T-helper 1 cell treated with Interleukin-12 subunit alpha and Interleukin-12 subunit beta and Interleukin-4 antibody, amounts not matched to agents 30 μg/mL and 1 μg/mL, for 36 hours (primary cell): Measurements from ENCODE around the gene MCTP2.

Experiments
- H3K27ac Mint-ChIP-seq: one replicate; pipeline ENCODE4 v1.8.0; 2021; ENCODE audit warnings: mild to moderate bottlenecking, mixed read lengths
- H3K27me3 Mint-ChIP-seq: one replicate; pipeline ENCODE4 v1.8.0; 2021; ENCODE audit warnings: low read depth, mixed read lengths
- H3K36me3 Mint-ChIP-seq: one replicate; pipeline ENCODE4 v1.8.0; 2021; ENCODE audit warnings: low read depth, mixed read lengths
- H3K4me1 Mint-ChIP-seq: one replicate; pipeline ENCODE4 v1.8.0; 2021; ENCODE audit warnings: low read depth, mixed read lengths
- H3K4me3 Mint-ChIP-seq: one replicate; pipeline ENCODE4 v1.8.0; 2021; ENCODE audit warnings: mild to moderate bottlenecking, moderate library complexity, mixed read lengths
- H3K9me3 Mint-ChIP-seq: one replicate; pipeline ENCODE4 v1.8.0; 2021; ENCODE audit warnings: mixed read lengths

Gene MCTP2

DNA sequence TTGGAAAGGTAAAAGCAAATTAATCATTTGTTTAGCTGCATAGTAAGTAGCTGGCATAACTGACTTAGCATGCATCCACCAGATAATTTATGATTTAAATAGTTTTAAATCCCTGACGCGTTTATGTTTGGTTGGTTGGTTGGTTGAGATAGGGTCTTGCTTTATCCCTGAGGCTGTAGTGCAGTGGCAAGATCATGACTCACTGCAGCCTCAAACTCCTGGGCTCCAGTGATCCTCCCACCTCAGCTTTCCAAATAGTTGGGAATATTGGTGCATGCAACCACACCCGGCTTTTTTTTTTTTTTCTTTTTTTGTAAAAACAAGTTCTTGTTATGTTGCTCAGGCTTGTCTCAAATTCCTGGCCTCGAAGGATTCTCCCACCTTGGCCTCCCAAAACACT is 263.4 kb downstream of the MCTP2 start:
- no peaks in the 10 kb centered on the region for H3K9me3 Mint-ChIP-seq
- no peaks in the 10 kb centered on the region for H3K4me1 Mint-ChIP-seq
- H3K4me3 Mint-ChIP-seq, result no peak overlapping the region
- H3K27me3 Mint-ChIP-seq, result peaks cover 23% of the 10 kb centered on the region
- H3K36me3 Mint-ChIP-seq, result no peaks in the 10 kb centered on the region
- no peak overlapping the region for H3K27ac Mint-ChIP-seq

DNA sequence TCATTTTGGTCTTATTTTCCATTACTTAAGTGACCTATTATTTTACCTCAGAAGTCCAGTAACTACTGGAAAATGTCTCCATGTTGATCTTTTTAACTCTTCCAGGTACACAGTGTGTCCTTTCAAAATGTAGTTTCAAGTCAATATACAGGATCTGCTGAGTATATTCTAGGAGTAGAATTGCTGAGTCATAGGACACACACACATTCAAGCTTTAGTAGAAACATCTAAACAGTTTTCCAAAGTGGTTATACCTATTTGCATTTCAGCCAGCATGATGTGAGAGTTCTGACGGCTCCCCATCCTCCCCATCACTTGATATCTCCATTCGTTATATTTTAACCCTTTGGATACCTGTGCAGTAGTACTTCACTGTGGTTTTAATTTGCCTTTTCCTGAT is 271.9 kb downstream of the MCTP2 start:
- no peaks in the 10 kb centered on the region for H3K36me3 Mint-ChIP-seq
- no peak overlapping the region for H3K4me3 Mint-ChIP-seq
- no peaks in the 10 kb centered on the region for H3K4me1 Mint-ChIP-seq
- H3K27ac Mint-ChIP-seq, result no peak overlapping the region
- H3K9me3 Mint-ChIP-seq, result no peaks in the 10 kb centered on the region
- H3K27me3 Mint-ChIP-seq, result peaks cover 10% of the 10 kb centered on the region

DNA sequence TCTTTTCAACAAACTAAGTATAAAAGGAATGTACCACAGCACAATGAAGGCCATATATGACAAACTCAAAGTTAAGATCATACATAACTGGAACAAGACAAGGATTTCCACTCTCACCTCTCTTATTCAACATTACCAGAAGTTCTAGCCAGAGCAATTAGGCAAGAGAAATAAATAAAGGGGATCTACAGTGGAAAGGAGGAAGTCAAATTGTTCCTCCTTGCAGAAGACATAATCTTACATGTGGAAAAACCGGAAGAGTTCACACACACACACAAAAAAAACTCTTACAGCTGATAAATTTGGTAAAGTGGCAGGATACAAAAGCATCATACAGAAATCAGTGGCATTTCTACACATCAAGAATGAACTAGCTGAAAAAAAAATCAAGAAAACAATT is 277.9 kb downstream of the MCTP2 start:
- Mint-ChIP-seq H3K4me3 (no peak overlapping the region), H3K36me3 (no peaks in the 10 kb centered on the region), H3K9me3 (no peaks in the 10 kb centered on the region), H3K4me1 (no peaks in the 10 kb centered on the region), H3K27me3 (peaks cover 19% of the 10 kb centered on the region), H3K27ac (no peak overlapping the region)

DNA sequence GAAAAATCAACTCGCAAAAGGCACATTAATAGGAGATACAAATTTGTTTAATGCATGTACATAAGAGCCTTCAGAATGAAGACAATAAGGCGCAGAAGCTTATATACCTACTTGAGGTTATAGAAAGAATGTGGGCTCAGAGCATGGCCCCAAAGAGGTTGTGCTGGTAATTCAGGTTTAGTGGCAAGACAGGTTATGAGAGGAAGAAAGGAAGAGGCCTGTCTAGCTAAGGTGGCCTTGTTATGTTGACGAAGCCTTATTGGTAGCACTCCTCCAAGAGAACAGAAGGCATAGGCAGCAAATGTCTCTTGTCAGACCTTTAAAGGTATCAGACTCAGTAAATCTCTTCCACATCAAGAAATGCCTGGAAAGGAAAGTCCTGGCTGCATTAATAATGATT is 290.8 kb downstream of the MCTP2 start:
- H3K36me3 Mint-ChIP-seq, result no peaks in the 10 kb centered on the region
- no peaks in the 10 kb centered on the region for H3K4me1 Mint-ChIP-seq
- no peak overlapping the region for H3K4me3 Mint-ChIP-seq
- no peak overlapping the region for H3K27ac Mint-ChIP-seq
- H3K9me3 Mint-ChIP-seq, result no peaks in the 10 kb centered on the region
- peaks cover 10% of the 10 kb centered on the region for H3K27me3 Mint-ChIP-seq

GRCh38 chr15:94523873-94524272 is 292.5 kb downstream of the MCTP2 start:
- peaks cover 10% of the 10 kb centered on the region for H3K27me3 Mint-ChIP-seq
- H3K27ac Mint-ChIP-seq, result no peak overlapping the region
- no peak overlapping the region for H3K4me3 Mint-ChIP-seq
- no peaks in the 10 kb centered on the region for H3K36me3 Mint-ChIP-seq
- no peaks in the 10 kb centered on the region for H3K9me3 Mint-ChIP-seq
- no peaks in the 10 kb centered on the region for H3K4me1 Mint-ChIP-seq

GRCh38 chr15:94524565-94524964 is 293.2 kb downstream of the MCTP2 start:
- Mint-ChIP-seq H3K27ac (no peak overlapping the region), H3K36me3 (no peaks in the 10 kb centered on the region), H3K4me3 (no peak overlapping the region), H3K27me3 (peaks cover 10% of the 10 kb centered on the region), H3K9me3 (no peaks in the 10 kb centered on the region), H3K4me1 (no peaks in the 10 kb centered on the region)

GRCh38 chr15:94526071-94526689 is 294.8 kb downstream of the MCTP2 start:
- Mint-ChIP-seq H3K4me3 (no peak overlapping the region), H3K27ac (no peak overlapping the region), H3K9me3 (no peaks in the 10 kb centered on the region), H3K36me3 (no peaks in the 10 kb centered on the region), H3K4me1 (no peaks in the 10 kb centered on the region), H3K27me3 (peaks cover 5% of the 10 kb centered on the region)

GRCh38 chr15:94532226-94532625 is 300.9 kb downstream of the MCTP2 start:
- peaks cover 10% of the 10 kb centered on the region for H3K27me3 Mint-ChIP-seq
- H3K27ac Mint-ChIP-seq, result no peak overlapping the region
- no peak overlapping the region for H3K4me3 Mint-ChIP-seq

More at GRCh38 chr15:94532226-94532625, 300.9 kb downstream of the MCTP2 start:
- Mint-ChIP-seq H3K9me3 (no peaks in the 10 kb centered on the region), H3K4me1 (no peaks in the 10 kb centered on the region), H3K36me3 (no peaks in the 10 kb centered on the region)
